GM13977 (cell line): Measurements from ENCODE around the gene SNRPE.

Experiments used
- DNase-seq: peaks from one replicate; pipeline ENCODE4 v3.0.0; 2012; ENCODE audit warnings: low spot score
- in situ Hi-C: fragments of 300-500 bp; cut with MboI; formaldehyde crosslinking; loops from one replicate; pipeline ENCODE4 v1.12.0; 2022; ENCODE audit warnings: low sequenced_read_pairs, low pct_unique_long_range_greater_than_20kb, mixed read lengths, inconsistent platforms; ENCODE audit not compliant: unreplicated experiment
- TF ChIP-seq, protein P1 (sequence below): IDR thresholded peaks from 2 replicates; pipeline ENCODE4 v1.5.1; 2012; ENCODE audit warnings: mild to moderate bottlenecking, control low read depth; ENCODE audit not compliant: insufficient read depth; ENCODE audit errors: extremely low read depth, missing control alignments

SNRPE gene

GRCh38 chr1:203899353-203899716, 37.9 kb downstream of the SNRPE start:
- TF ChIP-seq, protein P1, sequence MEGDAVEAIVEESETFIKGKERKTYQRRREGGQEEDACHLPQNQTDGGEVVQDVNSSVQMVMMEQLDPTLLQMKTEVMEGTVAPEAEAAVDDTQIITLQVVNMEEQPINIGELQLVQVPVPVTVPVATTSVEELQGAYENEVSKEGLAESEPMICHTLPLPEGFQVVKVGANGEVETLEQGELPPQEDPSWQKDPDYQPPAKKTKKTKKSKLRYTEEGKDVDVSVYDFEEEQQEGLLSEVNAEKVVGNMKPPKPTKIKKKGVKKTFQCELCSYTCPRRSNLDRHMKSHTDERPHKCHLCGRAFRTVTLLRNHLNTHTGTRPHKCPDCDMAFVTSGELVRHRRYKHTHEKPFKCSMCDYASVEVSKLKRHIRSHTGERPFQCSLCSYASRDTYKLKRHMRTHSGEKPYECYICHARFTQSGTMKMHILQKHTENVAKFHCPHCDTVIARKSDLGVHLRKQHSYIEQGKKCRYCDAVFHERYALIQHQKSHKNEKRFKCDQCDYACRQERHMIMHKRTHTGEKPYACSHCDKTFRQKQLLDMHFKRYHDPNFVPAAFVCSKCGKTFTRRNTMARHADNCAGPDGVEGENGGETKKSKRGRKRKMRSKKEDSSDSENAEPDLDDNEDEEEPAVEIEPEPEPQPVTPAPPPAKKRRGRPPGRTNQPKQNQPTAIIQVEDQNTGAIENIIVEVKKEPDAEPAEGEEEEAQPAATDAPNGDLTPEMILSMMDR, result no peak
- DNase-seq, result no peak
- in situ Hi-C loops, result no loop called here

- in situ Hi-C loops, result no loop called here
- TF ChIP-seq, protein P1, result no peak
- no peak for DNase-seq
Measured at GRCh38 chr1:203899869-203900714, 38.7 kb downstream of the SNRPE start.

GRCh38 chr1:203901581-203901980, 40.2 kb downstream of the SNRPE start:
- TF ChIP-seq, protein P1, result no peak
- no peak for DNase-seq
- in situ Hi-C loops, result no loop called here

DNA sequence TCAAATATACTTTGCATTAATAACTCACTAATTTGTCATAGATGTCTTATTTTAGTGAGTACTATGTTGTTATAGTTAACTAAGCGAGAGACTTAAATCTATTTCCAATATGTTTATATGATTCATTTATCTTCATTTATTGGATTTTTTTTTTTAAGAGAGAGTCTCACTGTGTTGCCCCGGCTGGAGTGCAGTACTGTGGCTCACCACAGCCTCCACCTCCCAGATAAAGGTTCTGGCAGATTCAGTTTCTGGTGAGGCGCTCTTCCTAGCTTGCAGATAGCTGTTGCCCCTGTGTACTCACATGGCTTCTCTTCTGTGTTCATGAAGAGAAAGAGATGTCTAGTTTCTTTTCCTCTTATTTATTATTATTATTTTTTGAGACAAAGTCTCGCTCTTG, 43.9 kb downstream of the SNRPE start:
- in situ Hi-C loops, result no loop called here
- DNase-seq, result no peak
- TF ChIP-seq, protein P1, result no peak

DNA sequence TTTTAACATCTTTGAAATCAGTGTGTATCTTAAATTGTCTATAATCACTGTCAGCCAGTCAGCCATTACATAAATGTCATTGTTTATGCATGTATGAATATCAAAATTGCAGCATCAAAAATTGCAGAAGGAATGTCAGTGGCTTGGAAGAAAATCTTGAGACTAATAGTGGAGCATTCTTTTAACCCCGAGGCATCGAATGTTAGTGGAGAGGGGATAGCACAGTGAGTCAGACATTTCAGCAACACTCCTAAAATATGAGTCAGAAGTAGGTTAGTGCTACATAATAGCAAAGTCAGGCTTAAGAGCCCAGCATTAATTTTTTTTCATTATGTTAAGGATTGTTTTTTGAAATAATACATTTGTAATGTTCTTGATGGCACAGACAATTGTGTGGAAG, 45.5 kb downstream of the SNRPE start:
- DNase-seq, result no peak
- TF ChIP-seq, protein P1, result no peak
- in situ Hi-C loops, result no loop called here

- no peak for DNase-seq
- in situ Hi-C loops, result no loop called here
- TF ChIP-seq, protein P1, result no peak
Measured at GRCh38 chr1:203907901-203908300, 46.5 kb downstream of the SNRPE start.

DNA sequence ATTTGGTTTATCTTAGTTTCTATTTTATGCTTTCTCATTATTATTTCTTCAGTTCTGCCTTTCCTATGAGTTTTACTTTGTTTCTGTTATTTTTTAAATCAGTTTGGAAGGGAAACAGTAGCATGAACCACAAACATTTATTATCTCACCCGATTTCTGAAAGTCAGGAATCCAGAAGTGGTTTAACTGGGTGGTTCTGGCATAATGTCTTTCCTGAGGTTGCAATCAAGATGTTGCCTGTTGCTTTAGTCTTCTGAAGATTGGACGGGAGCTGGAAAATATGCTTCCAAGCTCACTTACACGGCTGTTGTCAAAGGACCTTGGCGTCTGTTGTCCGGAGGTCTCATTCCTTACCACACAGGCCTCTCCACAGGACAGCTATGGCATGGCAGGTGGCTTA, 50.4 kb downstream of the SNRPE start:
- TF ChIP-seq, protein P1, result no peak
- DNase-seq, result no peak
- in situ Hi-C loops, result no loop called here
